EH (cell line): Measurements from ENCODE around the gene ELOB.

ENCODE experiments used
- DNase-seq: peaks from one replicate; pipeline ENCODE4 v3.0.0-alpha.2; 2015; ENCODE audit warnings: low read depth

ELOB gene

GRCh38 chr16:2777231-2777902, at the start of gene ELOB:
Gene ELOB, minus strand, starts transcription at chr16:2777280. Its CDS starts 41 bp downstream, at chr16:2777239.
- peak; percentile 84 for DNase-seq

- DNase-seq = no peak
Measured at GRCh38 chr16:2825906-2826305, 48.8 kb upstream of the ELOB start.

GRCh38 chr16:2825049-2825742, 48.1 kb upstream of the ELOB start:
- DNase-seq = no peak

DNA sequence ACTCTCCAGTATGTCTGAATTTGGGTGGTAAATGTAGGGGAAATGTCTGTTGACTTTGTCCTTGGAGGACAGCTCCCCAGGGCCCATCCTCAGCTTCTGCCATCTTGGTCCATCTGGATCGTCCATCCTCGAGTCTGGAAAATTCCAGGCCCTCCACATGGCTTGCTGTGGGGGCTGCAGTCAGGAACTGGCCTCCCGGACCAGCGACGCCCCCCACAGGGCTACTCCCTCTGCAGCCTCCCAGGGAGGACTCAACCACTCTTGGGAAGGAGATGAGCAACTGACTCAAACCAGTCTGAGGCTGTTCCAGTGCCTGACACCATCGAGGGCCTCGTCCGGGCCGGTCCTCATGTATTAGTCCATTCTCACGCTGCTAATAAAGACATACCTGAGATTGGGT, 47.5 kb upstream of the ELOB start:
- DNase-seq = no peak

GRCh38 chr16:2822496-2822895, 45.4 kb upstream of the ELOB start:
- DNase-seq = no peak

DNA sequence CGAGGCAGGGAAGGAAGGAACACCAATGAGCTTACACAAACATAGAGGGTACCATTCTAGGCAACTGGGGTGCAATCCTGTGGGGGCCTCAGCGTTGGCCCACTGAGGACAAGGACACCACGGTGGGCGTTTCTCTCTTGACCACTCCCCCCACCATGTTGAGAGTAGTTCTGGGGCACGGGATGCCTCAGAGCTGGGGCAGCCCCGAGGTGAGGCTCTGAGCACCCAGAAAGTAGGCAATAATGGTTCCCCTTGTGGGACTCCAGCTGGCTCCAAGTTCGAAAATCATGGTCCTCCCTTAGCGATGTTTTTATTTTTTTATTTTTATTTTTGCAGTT, 45.0 kb upstream of the ELOB start:
- DNase-seq = no peak

- no peak for DNase-seq
Measured at GRCh38 chr16:2821487-2822157, 44.5 kb upstream of the ELOB start.

DNA sequence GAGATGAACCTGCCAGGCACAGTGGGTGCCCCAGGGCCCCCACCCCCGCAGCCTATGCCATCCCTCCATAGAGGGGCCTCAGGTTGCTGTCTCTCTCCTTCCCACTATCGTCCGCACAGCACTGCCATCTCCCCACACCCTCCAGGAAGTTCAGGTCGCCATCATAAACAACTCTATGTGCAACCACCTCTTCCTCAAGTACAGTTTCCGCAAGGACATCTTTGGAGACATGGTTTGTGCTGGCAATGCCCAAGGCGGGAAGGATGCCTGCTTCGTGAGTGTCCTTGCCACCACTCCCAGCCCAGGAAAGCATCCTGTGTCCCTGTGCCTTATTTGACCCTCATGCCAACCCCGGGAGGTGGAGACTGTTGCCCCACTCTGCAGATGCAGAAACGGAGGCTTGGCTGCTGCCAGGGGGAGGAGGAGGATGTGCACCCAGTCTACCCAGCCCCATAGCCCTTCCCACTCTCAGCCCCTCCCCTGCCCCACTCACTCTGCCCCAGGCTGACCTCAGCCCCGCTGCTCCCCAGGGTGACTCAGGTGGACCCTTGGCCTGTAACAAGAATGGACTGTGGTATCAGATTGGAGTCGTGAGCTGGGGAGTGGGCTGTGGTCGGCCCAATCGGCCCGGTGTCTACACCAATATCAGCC, 43.9 kb upstream of the ELOB start:
- DNase-seq = no peak

- no peak for DNase-seq
Measured at GRCh38 chr16:2819939-2820835, 43.1 kb upstream of the ELOB start.

- DNase-seq = no peak
Measured at GRCh38 chr16:2819179-2819938, 42.3 kb upstream of the ELOB start.

DNA sequence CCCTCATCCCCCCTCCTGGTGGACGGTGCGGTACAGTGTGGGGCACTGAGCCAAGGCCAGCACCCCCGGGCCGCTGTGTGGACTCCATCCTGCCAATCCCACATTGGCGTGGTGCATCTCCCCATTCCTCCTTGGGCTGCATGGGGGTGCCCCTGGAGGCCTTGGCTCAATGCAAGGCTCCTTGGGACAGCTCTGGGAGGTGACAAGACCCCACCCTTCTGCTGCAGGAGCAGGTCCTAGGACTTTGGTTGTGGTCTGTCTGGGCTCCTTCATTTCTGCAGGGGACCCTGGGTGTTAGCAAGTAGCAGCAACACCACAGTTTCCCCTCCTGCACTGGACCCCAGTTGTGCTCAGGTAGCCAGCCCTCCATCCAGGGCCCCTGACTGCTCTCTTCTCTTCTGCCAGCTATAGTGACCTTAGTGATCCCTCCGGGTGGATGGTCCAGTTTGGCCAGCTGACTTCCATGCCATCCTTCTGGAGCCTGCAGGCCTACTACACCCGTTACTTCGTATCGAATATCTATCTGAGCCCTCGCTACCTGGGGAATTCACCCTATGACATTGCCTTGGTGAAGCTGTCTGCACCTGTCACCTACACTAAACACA, 41.3 kb upstream of the ELOB start:
- DNase-seq = no peak

DNA sequence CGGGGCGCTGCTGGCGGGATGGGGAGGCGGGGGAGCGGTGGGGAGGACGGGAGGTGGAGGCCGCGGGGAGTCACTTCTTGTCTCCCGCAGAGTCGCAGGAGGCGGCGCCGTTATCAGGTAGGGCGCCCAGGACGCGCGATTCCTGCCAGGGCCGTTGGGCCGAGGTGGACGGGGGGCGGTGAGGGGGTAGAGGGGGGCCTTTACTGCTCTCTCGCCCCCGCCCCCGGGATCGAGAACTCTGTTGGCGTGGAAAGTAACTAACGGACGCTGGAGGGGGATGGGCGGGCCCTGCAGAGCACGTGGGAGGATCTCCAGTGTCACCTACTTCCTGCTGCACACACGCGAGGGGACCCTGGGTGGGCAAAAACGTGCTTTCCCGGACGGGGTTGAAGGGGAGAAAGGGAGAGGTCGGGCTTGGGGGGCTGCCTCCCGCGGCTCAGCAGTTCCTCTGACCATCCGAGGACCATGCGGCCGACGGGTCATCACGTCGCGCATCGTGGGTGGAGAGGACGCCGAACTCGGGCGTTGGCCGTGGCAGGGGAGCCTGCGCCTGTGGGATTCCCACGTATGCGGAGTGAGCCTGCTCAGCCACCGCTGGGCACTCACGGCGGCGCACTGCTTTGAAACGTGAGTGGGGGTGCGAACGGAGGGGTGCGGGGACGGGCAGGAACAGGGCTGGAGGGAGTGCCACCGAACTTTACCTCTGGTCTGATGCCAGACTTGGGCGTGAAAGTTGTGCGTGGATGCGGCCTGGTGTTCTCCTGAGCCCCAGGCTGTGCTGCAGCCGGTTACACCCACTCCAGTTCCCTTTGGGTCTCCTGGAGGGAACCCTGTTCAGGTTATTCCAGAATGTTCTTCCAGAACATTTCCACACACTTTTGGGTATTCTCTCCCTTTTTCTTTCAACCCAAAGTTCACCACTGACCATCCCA, 40.5 kb upstream of the ELOB start:
- DNase-seq = no peak

DNA sequence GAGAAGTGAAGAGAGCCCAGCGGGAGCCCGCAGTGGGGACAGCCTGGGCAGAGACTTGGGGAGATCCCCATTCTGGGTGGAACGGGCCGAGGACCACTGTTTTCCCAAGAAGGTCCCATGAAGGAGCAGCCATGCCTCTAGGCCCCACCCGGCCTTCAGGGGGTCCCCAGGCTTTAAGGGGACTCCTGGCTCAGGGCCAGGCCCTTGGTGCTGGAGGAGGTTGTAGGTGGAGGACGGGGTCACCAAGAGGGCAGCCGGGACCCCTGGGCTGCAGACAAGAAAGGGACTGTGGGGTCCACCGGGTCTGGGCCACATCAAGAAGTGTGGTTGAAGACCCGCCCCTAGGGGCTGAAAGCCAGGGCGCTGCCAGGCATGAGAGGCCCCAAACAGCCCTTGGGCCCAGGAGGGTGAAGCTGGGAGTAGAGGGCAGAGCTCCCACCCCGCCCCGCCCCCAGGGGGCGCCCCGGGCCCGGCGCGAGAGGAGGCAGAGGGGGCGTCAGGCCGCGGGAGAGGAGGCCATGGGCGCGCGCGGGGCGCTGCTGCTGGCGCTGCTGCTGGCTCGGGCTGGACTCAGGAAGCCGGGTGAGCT, 39.8 kb upstream of the ELOB start, which contains the start of gene PRSS21:
TSS of gene PRSS21 (plus strand) at position 487 of the 589 bp plus-strand sequence. CDS start at position 519, 32 bp downstream.
- DNase-seq = no peak

DNA sequence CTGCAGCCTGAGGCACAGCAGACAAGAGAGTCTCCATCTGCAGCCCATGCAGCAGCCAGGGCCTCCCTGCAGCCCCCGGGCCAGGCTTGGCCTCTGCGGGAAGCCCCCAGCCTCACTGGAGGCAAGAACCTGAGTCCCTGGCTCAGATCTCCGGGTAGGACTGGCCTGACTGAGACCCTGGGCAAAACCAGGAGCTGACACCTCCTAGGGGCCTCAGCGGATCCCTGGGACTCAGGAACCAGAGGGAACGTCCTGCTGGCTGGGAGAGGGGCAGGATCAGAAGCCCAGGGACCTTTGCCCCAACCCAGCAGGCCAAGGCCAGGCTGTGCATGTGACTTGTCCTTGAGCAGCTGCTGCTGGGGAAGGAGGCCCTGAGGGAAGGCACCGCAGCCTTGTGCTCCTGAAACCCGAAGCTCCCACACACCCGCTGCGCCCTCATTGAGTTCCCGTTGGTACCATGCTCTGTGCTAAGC, 38.3 kb upstream of the ELOB start:
- no peak for DNase-seq

- no peak for DNase-seq
Measured at GRCh38 chr16:2814551-2815298, 37.6 kb upstream of the ELOB start.

DNA sequence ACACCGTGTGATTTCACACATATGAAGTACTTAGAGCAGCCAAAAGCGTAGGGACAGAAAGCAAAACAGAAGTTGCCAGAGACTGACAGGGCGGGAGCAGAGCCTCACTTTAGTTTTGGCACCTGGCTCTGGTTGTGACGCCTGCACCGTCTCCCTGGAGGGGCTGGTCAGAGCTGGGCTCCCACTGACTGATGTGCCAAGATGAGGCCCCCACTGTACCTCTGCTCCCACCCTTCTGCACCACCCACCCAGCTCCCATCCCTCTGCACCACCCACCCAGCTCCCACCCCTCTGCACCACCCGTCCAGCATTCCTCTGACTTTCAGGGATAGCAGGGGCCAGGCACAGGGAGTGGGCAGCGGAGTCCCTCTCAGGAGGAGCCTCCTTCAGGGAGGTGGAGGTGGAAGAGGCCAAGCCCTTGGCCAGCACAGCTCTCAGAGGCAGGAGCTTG, 36.7 kb upstream of the ELOB start:
- no peak for DNase-seq

GRCh38 chr16:2811703-2812471, 34.8 kb upstream of the ELOB start:
- no peak for DNase-seq
